Naive thymus-derived CD8-positive, alpha-beta T cell (primary cell): ENCODE measurements around the gene KCTD2. TPM values are rescaled to one million over a fixed set of nuclear protein-coding genes. Genes with fewer than 3 reads are reported as not detected.
"Not testable (repeated sequence)": the region's sequence is repeated elsewhere in the genome, so short reads cannot be mapped to it uniquely, and the experiment has no call there.

ENCODE experiments used
- ATAC-seq, 2 donors: fragments of 150-1000 bp; cut with Tn5 transposase in 1 of 2; sonication (Bioruptor Pico), chemical (Tn5 transposase) in 1 of 2; 1 replicate in 1 of 2; 2 replicates in 1 of 2; pipeline ENCODE4 v1.10.0; 2021; ENCODE audit warnings: mild to moderate bottlenecking in 2 of 2, moderate library complexity in 2 of 2
- POLR2A ChIA-PET: fragments of 350-600 bp; sonication (Branson Sonifier 250); formaldehyde crosslinking; loops from one replicate; lab custom pipeline; 2021; ENCODE audit warnings: antibody characterized with exemption; lab: Charles Lee
- DNase-seq, 10 donors: peaks; one replicate each; pipeline versions ENCODE4 v3.0.0 to v3.0.0-alpha.2; 2020 to 2022
- H3K27ac Mint-ChIP-seq, 10 donors: one replicate each; pipeline ENCODE4 v1.8.0; 2020 to 2022; ENCODE audit warnings: mild to moderate bottlenecking in 10 of 10, mixed read lengths in 10 of 10, moderate library complexity in 4 of 10, inconsistent platforms in 1 of 10
- H3K27me3 Mint-ChIP-seq, 5 donors: one replicate each; pipeline ENCODE4 v1.8.0; 2021 to 2022; ENCODE audit warnings: mixed read lengths in 5 of 5
- H3K36me3 Mint-ChIP-seq, 3 donors: one replicate each; pipeline ENCODE4 v1.8.0; 2020 to 2022; ENCODE audit warnings: mixed read lengths in 3 of 3, mild to moderate bottlenecking in 2 of 3, inconsistent platforms in 1 of 3
- H3K4me1 Mint-ChIP-seq, 4 donors: one replicate each; pipeline ENCODE4 v1.8.0; 2021 to 2022; ENCODE audit warnings: mixed read lengths in 4 of 4
- H3K4me3 Mint-ChIP-seq, 10 donors: one replicate each; pipeline ENCODE4 v1.8.0; 2020 to 2022; ENCODE audit warnings: mild to moderate bottlenecking in 10 of 10, mixed read lengths in 10 of 10, moderate library complexity in 6 of 10, inconsistent platforms in 1 of 10
- H3K9me3 Mint-ChIP-seq, 9 donors: one replicate each; pipeline ENCODE4 v1.8.0; 2020 to 2022; ENCODE audit warnings: mixed read lengths in 9 of 9, mild to moderate bottlenecking in 3 of 9, inconsistent platforms in 1 of 9, moderate library complexity in 1 of 9
- polyA plus RNA-seq, 3 donors: library from polyadenylated mRNA; unstranded; fragments of 300-500 nt; fragmentation: Illumina TruSeq; gene quantifications; one replicate each; pipeline ENCODE4 v1.2.3, GENCODE V29; 2021
- total RNA-seq, 8 experiments: library from RNA in 2 of 8; stranded (reverse) in 2 of 8; gene quantifications; one replicate each; pipeline ENCODE4 v1.2.3 and lab custom pipeline; 2021 to 2026

KCTD2 gene
- 10 to 100 TPM; 25.0 to 28.6 TPM for total RNA-seq
- 10 to 100 TPM in 1 of 3 donors, 1 to 10 TPM in 2; 6.8 to 10.9 (median 7.8) TPM for polyA plus RNA-seq
- total RNA-seq (lab: John Stamatoyannopoulos, UW): 36.0 to 74.2 (median 43.3) reads per million in 6 experiments

- peak; percentile 92 to 93 for ATAC-seq
- Mint-ChIP-seq H3K4me1 (peaks cover 14 to 53% (median 47%) of the 10 kb centered on the region in 4 donors), H3K4me3 (peak within 1 kb of the TSS; percentile 95 to 100 (median 96)), H3K27me3 (no peaks in the 10 kb centered on the region), H3K9me3 (no peaks in the 10 kb centered on the region), H3K27ac (peak within 1 kb of the TSS; percentile 91 to 98 (median 98)), H3K36me3 (peaks cover 0 to 33% (median 3%) of the 10 kb centered on the region in 3 donors)
- POLR2A ChIA-PET: interaction anchor here (0.6 to 4.7 kb wide), 17 partner anchors 10 to 223 kb away, joined by 3 to 68 read pairs (median 4); partner anchors contain the start of genes HID1 and MRPL58
- peak; percentile 86 to 97 (median 91) for DNase-seq
Measured at GRCh38 chr17:75046407-75047289, at the start of gene KCTD2, which contains the start of gene ATP5PD. Gene KCTD2 (plus strand): TSS chr17:75047225. CDS start chr17:75047251, 26 bp downstream. Gene ATP5PD (minus strand): TSS chr17:75046969. CDS start chr17:75042650, 4,319 bp downstream.

- POLR2A ChIA-PET: interaction anchor here (0.6 kb wide), 1 partner anchor 214 kb away, joined by 6 read pairs; no protein-coding TSS in a partner anchor
- H3K27ac Mint-ChIP-seq: peak overlapping the region in 1 of 10 donors; percentile 82
- no peak for DNase-seq
- no peaks in the 10 kb centered on the region for H3K9me3 Mint-ChIP-seq
- peaks cover 3 to 9% (median 6%) of the 10 kb centered on the region in 4 donors for H3K4me1 Mint-ChIP-seq
- H3K27me3 Mint-ChIP-seq: no peaks in the 10 kb centered on the region
- no peak overlapping the region for H3K4me3 Mint-ChIP-seq
- no peak for ATAC-seq
- H3K36me3 Mint-ChIP-seq: no peaks in the 10 kb centered on the region
Measured at GRCh38 chr17:74998783-74999182, 48.2 kb upstream of the KCTD2 start.

- DNase-seq (no peak), ATAC-seq (no peak)
- no peak overlapping the region for H3K27ac Mint-ChIP-seq
- H3K9me3 Mint-ChIP-seq: no peaks in the 10 kb centered on the region
- POLR2A ChIA-PET: interaction anchor here (0.6 kb wide), 1 partner anchor 9 kb away, joined by 5 read pairs; no protein-coding TSS in a partner anchor
- no peaks in the 10 kb centered on the region for H3K36me3 Mint-ChIP-seq
- peaks cover 3 to 9% (median 6%) of the 10 kb centered on the region in 4 donors for H3K4me1 Mint-ChIP-seq
- no peaks in the 10 kb centered on the region for H3K27me3 Mint-ChIP-seq
- no peak overlapping the region for H3K4me3 Mint-ChIP-seq
Measured at GRCh38 chr17:74999523-74999922, 47.5 kb upstream of the KCTD2 start.

- Mint-ChIP-seq H3K36me3 (no peaks in the 10 kb centered on the region), H3K4me3 (no peak overlapping the region), H3K27ac (no peak overlapping the region), H3K9me3 (no peaks in the 10 kb centered on the region), H3K4me1 (peaks cover 3 to 9% (median 6%) of the 10 kb centered on the region in 4 donors), H3K27me3 (peaks cover 0 to 2% (median 0%) of the 10 kb centered on the region in 5 donors)
- no peak for ATAC-seq
- no peak for DNase-seq
- POLR2A ChIA-PET: no interaction called here
Measured at GRCh38 chr17:75001915-75002843, 44.8 kb upstream of the KCTD2 start.

- no peaks in the 10 kb centered on the region for H3K36me3 Mint-ChIP-seq
- peaks cover 2 to 6% (median 5%) of the 10 kb centered on the region in 4 donors for H3K4me1 Mint-ChIP-seq
- POLR2A ChIA-PET: no interaction called here
- peaks cover 0 to 2% (median 0%) of the 10 kb centered on the region in 5 donors for H3K27me3 Mint-ChIP-seq
- H3K4me3 Mint-ChIP-seq: no peak overlapping the region
- ATAC-seq (no peak), DNase-seq (no peak)
- no peaks in the 10 kb centered on the region for H3K9me3 Mint-ChIP-seq
- no peak overlapping the region for H3K27ac Mint-ChIP-seq
Measured at GRCh38 chr17:75003070-75003956, 43.7 kb upstream of the KCTD2 start.

GRCh38 chr17:75003957-75004355 is 43.1 kb upstream of the KCTD2 start:
- ATAC-seq (no peak), DNase-seq (no peak)
- no peaks in the 10 kb centered on the region for H3K36me3 Mint-ChIP-seq
- no peak overlapping the region for H3K4me3 Mint-ChIP-seq
- POLR2A ChIA-PET: no interaction called here
- H3K27ac Mint-ChIP-seq: no peak overlapping the region
- no peaks in the 10 kb centered on the region for H3K9me3 Mint-ChIP-seq
- no peaks in the 10 kb centered on the region for H3K4me1 Mint-ChIP-seq
- H3K27me3 Mint-ChIP-seq: peaks cover 0 to 2% (median 0%) of the 10 kb centered on the region in 5 donors

GRCh38 chr17:75004371-75004770 is 42.7 kb upstream of the KCTD2 start:
- Mint-ChIP-seq H3K9me3 (no peaks in the 10 kb centered on the region), H3K27me3 (peaks cover 0 to 2% (median 0%) of the 10 kb centered on the region in 5 donors), H3K4me3 (no peak overlapping the region), H3K27ac (no peak overlapping the region), H3K4me1 (no peaks in the 10 kb centered on the region), H3K36me3 (no peaks in the 10 kb centered on the region)
- ATAC-seq (no peak), DNase-seq (no peak)
- POLR2A ChIA-PET: interaction anchor here (0.5 to 0.7 kb wide), 2 partner anchors 30 to 50 kb away, joined by 3 to 4 read pairs; no protein-coding TSS in a partner anchor

- ATAC-seq: no peak
- Mint-ChIP-seq H3K27me3 (peaks cover 0 to 2% (median 0%) of the 10 kb centered on the region in 5 donors), H3K4me3 (no peak overlapping the region), H3K9me3 (no peaks in the 10 kb centered on the region), H3K4me1 (no peaks in the 10 kb centered on the region), H3K27ac (no peak overlapping the region), H3K36me3 (no peaks in the 10 kb centered on the region)
- POLR2A ChIA-PET: no interaction called here
- DNase-seq: no peak
Measured at GRCh38 chr17:75005291-75005690, 41.7 kb upstream of the KCTD2 start.

GRCh38 chr17:75006084-75006483 is 40.9 kb upstream of the KCTD2 start:
- H3K4me3 Mint-ChIP-seq, DNase-seq, H3K27me3 Mint-ChIP-seq, H3K9me3 Mint-ChIP-seq, H3K4me1 Mint-ChIP-seq, ATAC-seq, H3K36me3 Mint-ChIP-seq, POLR2A ChIA-PET: not testable (repeated sequence)
- peak overlapping the region in 1 of 10 donors; percentile 33 for H3K27ac Mint-ChIP-seq

GRCh38 chr17:75006653-75007052 is 40.4 kb upstream of the KCTD2 start:
- POLR2A ChIA-PET: interaction anchor here (0.8 kb wide), 1 partner anchor 63 kb away, joined by 3 read pairs; no protein-coding TSS in a partner anchor
- Mint-ChIP-seq H3K4me3 (no peak overlapping the region), H3K4me1 (no peaks in the 10 kb centered on the region), H3K9me3 (no peaks in the 10 kb centered on the region), H3K27ac (peak overlapping the region in 1 of 10 donors; percentile 12), H3K36me3 (no peaks in the 10 kb centered on the region), H3K27me3 (peaks cover 0 to 2% (median 0%) of the 10 kb centered on the region in 5 donors)
- ATAC-seq: peak in 1 of 2 donors; percentile 39
- DNase-seq: no peak

- Mint-ChIP-seq H3K9me3 (no peaks in the 10 kb centered on the region), H3K36me3 (no peaks in the 10 kb centered on the region), H3K27ac (no peak overlapping the region), H3K4me3 (no peak overlapping the region), H3K4me1 (peaks cover 5 to 11% (median 9%) of the 10 kb centered on the region in 4 donors), H3K27me3 (peaks cover 0 to 2% (median 0%) of the 10 kb centered on the region in 5 donors)
- POLR2A ChIA-PET: interaction anchor here (0.7 to 1.7 kb wide), 4 partner anchors 9 to 76 kb away, joined by 3 to 6 read pairs (median 4); partner anchors contain the start of gene CDR2L
- no peak for ATAC-seq
- DNase-seq: no peak
Measured at GRCh38 chr17:75008373-75008772, 38.7 kb upstream of the KCTD2 start.
